Transverse colon (tissue), 4 donors: ENCODE data around the gene SNED1.

Experiments used
- POLR2AphosphoS5 ChIP-seq, 3 donors: sonication (generic); formaldehyde crosslinking; IDR thresholded peaks; one replicate each; pipeline ENCODE4 v1.6.1; 2016; ENCODE audit warnings: antibody characterized with exemption in 3 of 3
- TF ChIP-seq, protein P1 (sequence below), 5 experiments: fragments of 200-600 bp in 3 of 5; fragments of 450-650 bp in 2 of 5; sonication (generic) in 3 of 5; IDR thresholded peaks; 1 replicate in 2 of 5; 2 replicates in 3 of 5; pipeline ENCODE4 v1.5.1; 2016 to 2017; ENCODE audit warnings: antibody characterized with exemption in 5 of 5, inconsistent platforms in 3 of 5, mild to moderate bottlenecking in 2 of 5, moderate library complexity in 1 of 5

- TF ChIP-seq, protein P1, sequence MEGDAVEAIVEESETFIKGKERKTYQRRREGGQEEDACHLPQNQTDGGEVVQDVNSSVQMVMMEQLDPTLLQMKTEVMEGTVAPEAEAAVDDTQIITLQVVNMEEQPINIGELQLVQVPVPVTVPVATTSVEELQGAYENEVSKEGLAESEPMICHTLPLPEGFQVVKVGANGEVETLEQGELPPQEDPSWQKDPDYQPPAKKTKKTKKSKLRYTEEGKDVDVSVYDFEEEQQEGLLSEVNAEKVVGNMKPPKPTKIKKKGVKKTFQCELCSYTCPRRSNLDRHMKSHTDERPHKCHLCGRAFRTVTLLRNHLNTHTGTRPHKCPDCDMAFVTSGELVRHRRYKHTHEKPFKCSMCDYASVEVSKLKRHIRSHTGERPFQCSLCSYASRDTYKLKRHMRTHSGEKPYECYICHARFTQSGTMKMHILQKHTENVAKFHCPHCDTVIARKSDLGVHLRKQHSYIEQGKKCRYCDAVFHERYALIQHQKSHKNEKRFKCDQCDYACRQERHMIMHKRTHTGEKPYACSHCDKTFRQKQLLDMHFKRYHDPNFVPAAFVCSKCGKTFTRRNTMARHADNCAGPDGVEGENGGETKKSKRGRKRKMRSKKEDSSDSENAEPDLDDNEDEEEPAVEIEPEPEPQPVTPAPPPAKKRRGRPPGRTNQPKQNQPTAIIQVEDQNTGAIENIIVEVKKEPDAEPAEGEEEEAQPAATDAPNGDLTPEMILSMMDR (IDR thresholded peaks at IDR 0.05): no peak
- no peak for TF ChIP-seq POLR2AphosphoS5 (IDR thresholded peaks at IDR 0.05)
These were observed 48.4 kb upstream of the SNED1 start for GRCh38 chr2:240949791-240950705.
